ENCODE data around the gene CETP. TPM values are rescaled to one million over a fixed set of nuclear protein-coding genes. Genes with fewer than 3 reads are reported as not detected.

Gene CETP
- total RNA-seq, 1 experiment from 2014 or later: 0.07 TPM

Other genes with a start within 250 kb of the CETP start
- 78.1 and 87.7 TPM in 2 replicates for gene NUP93, start 231.8 kb upstream of the CETP start, total RNA-seq (2014; rRNA removed; shearing (Covaris generic))
- gene SLC12A3, start 96.7 kb upstream of the CETP start, total RNA-seq (2014; rRNA removed; shearing (Covaris generic)): not detected in 2 replicates
- gene HERPUD1, start 29.8 kb upstream of the CETP start, total RNA-seq (2014; rRNA removed; shearing (Covaris generic)): 184 and 222 TPM in 2 replicates
- gene NLRC5, start 27.6 kb downstream of the CETP start, total RNA-seq (2014; rRNA removed; shearing (Covaris generic)): 9.8 and 11.1 TPM in 2 replicates
- gene CPNE2, start 130.6 kb downstream of the CETP start, total RNA-seq (2014; rRNA removed; shearing (Covaris generic)): 21.1 and 26.0 TPM in 2 replicates
- gene PSME3IP1, start 224.1 kb downstream of the CETP start, total RNA-seq (2014; rRNA removed; shearing (Covaris generic)): 143 and 150 TPM in 2 replicates
- 34.6 and 44.7 TPM in 2 replicates for gene RSPRY1, start 224.4 kb downstream of the CETP start, total RNA-seq (2014; rRNA removed; shearing (Covaris generic))